DOHH2 (cell line): Measurements from ENCODE around the gene PTBP3.

ENCODE experiments used
- CTCF ChIP-seq: fragments of 200-600 bp; sonication (generic); IDR thresholded peaks from one replicate; pipeline ENCODE4 v1.5.1; 2014; ENCODE audit warnings: antibody characterized with exemption, mild to moderate bottlenecking, low read depth, low read length; ENCODE audit not compliant: poor library complexity, severe bottlenecking
- EZH2phosphoT487 ChIP-seq: fragments of 200-600 bp; sonication (generic); IDR thresholded peaks from 2 replicates; pipeline ENCODE4 v1.6.1; 2017; ENCODE audit warnings: borderline replicate concordance, mild to moderate bottlenecking, antibody characterized with exemption, low read length, moderate library complexity, mixed read lengths

DNA sequence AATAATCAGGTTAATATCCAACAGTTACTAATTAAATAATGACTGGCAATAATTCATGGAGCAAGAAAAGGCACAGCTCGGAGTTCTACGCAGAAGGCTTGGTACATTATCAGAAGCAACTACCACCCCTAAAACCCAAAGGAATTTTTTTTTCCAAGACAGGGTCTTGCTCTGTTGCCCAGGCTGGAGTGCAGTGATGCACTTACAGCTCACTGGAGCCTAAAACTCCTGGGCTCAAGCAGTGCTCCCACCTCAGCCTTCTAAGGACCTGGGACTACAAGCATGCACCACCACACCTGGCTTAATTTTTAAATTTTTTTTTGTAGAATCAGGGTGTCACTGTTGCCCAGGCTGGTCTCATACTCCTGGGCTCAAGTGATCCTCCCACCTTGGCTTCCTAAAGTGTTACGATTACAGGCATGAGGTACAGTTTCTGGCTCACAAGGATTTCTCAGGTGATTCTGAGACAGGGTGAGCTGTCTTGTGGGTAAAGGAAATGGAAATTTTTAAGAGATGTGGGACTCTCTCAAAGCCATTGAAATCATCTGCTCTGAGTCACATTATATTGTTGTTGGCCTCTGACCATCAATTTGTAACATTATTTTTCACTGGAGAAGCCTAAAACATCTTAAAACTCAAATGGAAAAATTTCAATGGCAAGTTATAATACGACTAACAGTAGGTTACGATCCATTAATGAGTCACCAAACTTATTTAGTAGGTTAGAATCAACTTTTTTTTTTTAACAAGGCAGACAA is 26.8 kb upstream of the PTBP3 start:
- TF ChIP-seq EZH2phosphoT487, result no peak
- TF ChIP-seq CTCF, result no peak
